ENCODE results near the gene SSTR5. TPM values are rescaled to one million over a fixed set of nuclear protein-coding genes. Genes with fewer than 3 reads are reported as not detected.

The SSTR5 gene
- total RNA-seq, 1 experiment from 2014 or later, result not detected

GRCh38 chr16:1047123-1047522 is 25.4 kb upstream of the SSTR5 start:
- H3K4me1 Mint-ChIP-seq (ENCODE audit: low read depth, unreplicated experiment), result no peaks in the 10 kb centered on the region
- intact Hi-C loops (cut with micrococcal nuclease; ENCODE audit: unreplicated experiment), result no loop called here
- no peak for DNase-seq
- CTCF ChIA-PET, result interaction anchor here (0.5 to 1.2 kb wide), 3 partner anchors 9 to 96 kb away, joined by 3 to 6 read pairs (median 3); no protein-coding TSS in a partner anchor
- no TSS peak for BruUV-seq (replicated peaks)
- TF ChIP-seq CTCF (IDR thresholded peaks at IDR 0.05; ENCODE audit: unreplicated experiment), result no peak
- peaks cover 56% of the 10 kb centered on the region for H3K27me3 Mint-ChIP-seq (ENCODE audit: unreplicated experiment)
- H3K36me3 Mint-ChIP-seq (ENCODE audit: insufficient read depth, unreplicated experiment), result peaks cover 3% of the 10 kb centered on the region
- no peak overlapping the region for H3K27ac Mint-ChIP-seq (ENCODE audit: unreplicated experiment)
- H3K4me3 Mint-ChIP-seq (ENCODE audit: low read depth, unreplicated experiment), result no peak overlapping the region
- H3K9me3 Mint-ChIP-seq (ENCODE audit: low read depth, unreplicated experiment), result no peaks in the 10 kb centered on the region

- H3K9me3 Mint-ChIP-seq (ENCODE audit: low read depth, unreplicated experiment), result no peaks in the 10 kb centered on the region
- H3K4me1 Mint-ChIP-seq (ENCODE audit: low read depth, unreplicated experiment), result no peaks in the 10 kb centered on the region
- H3K27me3 Mint-ChIP-seq (ENCODE audit: unreplicated experiment), result peaks cover 56% of the 10 kb centered on the region
- CTCF ChIA-PET, result interaction anchor here (0.6 to 1.2 kb wide), 4 partner anchors 10 to 225 kb away, joined by 3 to 9 read pairs (median 3); no protein-coding TSS in a partner anchor
- no peak overlapping the region for H3K4me3 Mint-ChIP-seq (ENCODE audit: low read depth, unreplicated experiment)
- no peak overlapping the region for H3K27ac Mint-ChIP-seq (ENCODE audit: unreplicated experiment)
- no peak for TF ChIP-seq CTCF (IDR thresholded peaks at IDR 0.05; ENCODE audit: unreplicated experiment)
- intact Hi-C loops (cut with micrococcal nuclease; ENCODE audit: unreplicated experiment), result no loop called here
- no TSS peak for BruUV-seq (replicated peaks)
- H3K36me3 Mint-ChIP-seq (ENCODE audit: insufficient read depth, unreplicated experiment), result no peaks in the 10 kb centered on the region
- DNase-seq, result no peak
These were observed 24.7 kb upstream of the SSTR5 start for GRCh38 chr16:1047801-1048200.

GRCh38 chr16:1048442-1049112 is 24.0 kb upstream of the SSTR5 start:
- BruUV-seq (replicated peaks), result no TSS peak

More at GRCh38 chr16:1048442-1049112, 24.0 kb upstream of the SSTR5 start:
- no peak overlapping the region for H3K27ac Mint-ChIP-seq (ENCODE audit: unreplicated experiment)
- H3K4me1 Mint-ChIP-seq (ENCODE audit: low read depth, unreplicated experiment), result no peaks in the 10 kb centered on the region
- H3K36me3 Mint-ChIP-seq (ENCODE audit: insufficient read depth, unreplicated experiment), result no peaks in the 10 kb centered on the region
- no peak overlapping the region for H3K4me3 Mint-ChIP-seq (ENCODE audit: low read depth, unreplicated experiment)
- intact Hi-C loops (cut with micrococcal nuclease; ENCODE audit: unreplicated experiment), result no loop called here
- H3K9me3 Mint-ChIP-seq (ENCODE audit: low read depth, unreplicated experiment), result no peaks in the 10 kb centered on the region
- peak; percentile 44 for DNase-seq
- H3K27me3 Mint-ChIP-seq (ENCODE audit: unreplicated experiment), result peaks cover 61% of the 10 kb centered on the region
- CTCF ChIA-PET, result interaction anchor here (0.6 to 1.2 kb wide), 4 partner anchors 11 to 225 kb away, joined by 3 to 9 read pairs (median 6); no protein-coding TSS in a partner anchor
- no peak for TF ChIP-seq CTCF (IDR thresholded peaks at IDR 0.05; ENCODE audit: unreplicated experiment)
